Nephron progenitor cell (in vitro differentiated cells): ENCODE results near the gene PFKP.

ENCODE experiments used
- DNase-seq: peaks from one replicate; pipeline ENCODE4 v3.0.0; 2021
- H3K27ac Mint-ChIP-seq: 2 replicates; pipeline ENCODE4 v1.8.0; 2021; ENCODE audit warnings: mild to moderate bottlenecking, moderate library complexity, mixed read lengths
- H3K27me3 Mint-ChIP-seq: 2 replicates; pipeline ENCODE4 v1.8.0; 2021; ENCODE audit warnings: mild to moderate bottlenecking, low read depth, mixed read lengths; ENCODE audit not compliant: poor library complexity
- H3K36me3 Mint-ChIP-seq: 2 replicates; pipeline ENCODE4 v1.8.0; 2021; ENCODE audit warnings: low read depth, mixed read lengths
- H3K4me1 Mint-ChIP-seq: 2 replicates; pipeline ENCODE4 v1.8.0; 2021; ENCODE audit warnings: mixed read lengths
- H3K4me3 Mint-ChIP-seq: 2 replicates; pipeline ENCODE4 v1.8.0; 2021; ENCODE audit warnings: mild to moderate bottlenecking, moderate library complexity, mixed read lengths
- H3K9me3 Mint-ChIP-seq: 2 replicates; pipeline ENCODE4 v1.8.0; 2021; ENCODE audit warnings: mild to moderate bottlenecking, moderate library complexity, mixed read lengths
- CTCF ChIP-seq: fragments of 200-600 bp; sonication (generic); IDR thresholded peaks from 2 replicates; pipeline ENCODE4 v1.5.0; 2021; ENCODE audit warnings: antibody characterized with exemption

PFKP gene

GRCh38 chr10:3129581-3130340 lies 62.4 kb downstream of the PFKP start:
- Mint-ChIP-seq H3K27me3 (peaks cover 5% of the 10 kb centered on the region), H3K4me3 (no peak overlapping the region), H3K36me3 (peaks cover 68% of the 10 kb centered on the region), H3K4me1 (peaks cover 36% of the 10 kb centered on the region), H3K9me3 (no peaks in the 10 kb centered on the region), H3K27ac (no peak overlapping the region)
- TF ChIP-seq CTCF, result no peak
- DNase-seq, result no peak

- peaks cover 5% of the 10 kb centered on the region for H3K27me3 Mint-ChIP-seq
- H3K4me1 Mint-ChIP-seq, result peaks cover 24% of the 10 kb centered on the region
- H3K9me3 Mint-ChIP-seq, result no peaks in the 10 kb centered on the region
- no peak for TF ChIP-seq CTCF
- H3K4me3 Mint-ChIP-seq, result no peak overlapping the region
- H3K27ac Mint-ChIP-seq, result no peak overlapping the region
- peaks cover 70% of the 10 kb centered on the region for H3K36me3 Mint-ChIP-seq
- no peak for DNase-seq
Observed at GRCh38 chr10:3131098-3131497, 63.8 kb downstream of the PFKP start.

GRCh38 chr10:3132036-3133025 lies 65.0 kb downstream of the PFKP start:
- Mint-ChIP-seq H3K27me3 (peaks cover 5% of the 10 kb centered on the region), H3K4me3 (no peak overlapping the region), H3K9me3 (no peaks in the 10 kb centered on the region), H3K36me3 (peaks cover 80% of the 10 kb centered on the region), H3K27ac (peak overlapping the region; percentile 18), H3K4me1 (peaks cover 12% of the 10 kb centered on the region)
- DNase-seq, result no peak
- no peak for TF ChIP-seq CTCF

- peaks cover 84% of the 10 kb centered on the region for H3K36me3 Mint-ChIP-seq
- peaks cover 4% of the 10 kb centered on the region for H3K27me3 Mint-ChIP-seq
- no peak for DNase-seq
- no peaks in the 10 kb centered on the region for H3K4me1 Mint-ChIP-seq
- H3K9me3 Mint-ChIP-seq, result no peaks in the 10 kb centered on the region
- TF ChIP-seq CTCF, result no peak
- H3K27ac Mint-ChIP-seq, result peak overlapping the region; percentile 69
- H3K4me3 Mint-ChIP-seq, result no peak overlapping the region
Observed at GRCh38 chr10:3133948-3134347, 66.6 kb downstream of the PFKP start.

- H3K4me1 Mint-ChIP-seq, result no peaks in the 10 kb centered on the region
- no peak overlapping the region for H3K27ac Mint-ChIP-seq
- no peaks in the 10 kb centered on the region for H3K9me3 Mint-ChIP-seq
- H3K4me3 Mint-ChIP-seq, result no peak overlapping the region
- DNase-seq, result no peak
- H3K27me3 Mint-ChIP-seq, result no peaks in the 10 kb centered on the region
- no peak for TF ChIP-seq CTCF
- peaks cover 85% of the 10 kb centered on the region for H3K36me3 Mint-ChIP-seq
Observed at GRCh38 chr10:3135006-3135405, 67.7 kb downstream of the PFKP start.
